PFSK-1 (cell line): ENCODE measurements around the gene FMNL2.

Experiments used
- FOXP2 ChIP-seq: optimal IDR thresholded peaks from 2 replicates; pipeline ENCODE3; 2011; ENCODE audit warnings: borderline replicate concordance, control low read depth, inconsistent platforms; ENCODE audit not compliant: insufficient read depth; ENCODE audit errors: extremely low read length, extremely low read depth
- POLR2AphosphoS5 ChIP-seq: IDR thresholded peaks from 2 replicates; pipeline ENCODE4 v1.6.1; 2012; ENCODE audit warnings: low read depth, mild to moderate bottlenecking, control low read depth, low read length, moderate library complexity
- REST ChIP-seq, 2 experiments: IDR thresholded peaks; 2 replicates each; pipeline versions ENCODE4 v1.6.1 to v1.8.0; 2011 to 2012; ENCODE audit warnings: low read depth in 2 of 2, low read length in 2 of 2, control low read depth in 1 of 2, inconsistent platforms in 1 of 2, mild to moderate bottlenecking in 1 of 2, moderate library complexity in 1 of 2; ENCODE audit not compliant: insufficient read depth in 1 of 2
- SIN3A ChIP-seq: IDR thresholded peaks from 2 replicates; pipeline ENCODE4 v1.6.1; 2012; ENCODE audit warnings: mild to moderate bottlenecking, low read length, moderate library complexity, borderline replicate concordance; ENCODE audit not compliant: insufficient read depth
- TAF1 ChIP-seq: IDR thresholded peaks from 2 replicates; pipeline ENCODE4 v1.6.1; 2012; ENCODE audit warnings: low read length, control low read depth, borderline replicate concordance; ENCODE audit not compliant: insufficient read depth

Gene FMNL2

GRCh38 chr2:152454371-152454770 is 119.4 kb downstream of the FMNL2 start:
- TF ChIP-seq SIN3A = no peak
- TF ChIP-seq POLR2AphosphoS5 = no peak
- no peak for TF ChIP-seq FOXP2
- TF ChIP-seq REST (IDR thresholded peaks at IDR 0.05; ENCODE audit: insufficient read depth in 1 of 2, low read depth in 2 of 2, low read length in 2 of 2) = no peak
- TF ChIP-seq TAF1 = no peak

GRCh38 chr2:152454960-152455359 is 120.0 kb downstream of the FMNL2 start:
- no peak for TF ChIP-seq TAF1
- no peak for TF ChIP-seq POLR2AphosphoS5
- TF ChIP-seq REST (IDR thresholded peaks at IDR 0.05; ENCODE audit: insufficient read depth in 1 of 2, low read depth in 2 of 2, low read length in 2 of 2) = no peak
- TF ChIP-seq FOXP2 = no peak
- TF ChIP-seq SIN3A = no peak

GRCh38 chr2:152455738-152456137 is 120.8 kb downstream of the FMNL2 start:
- TF ChIP-seq REST (IDR thresholded peaks at IDR 0.05; ENCODE audit: insufficient read depth in 1 of 2, low read depth in 2 of 2, low read length in 2 of 2) = no peak

GRCh38 chr2:152456262-152456661 is 121.3 kb downstream of the FMNL2 start:
- TF ChIP-seq POLR2AphosphoS5 (no peak), FOXP2 (no peak), REST (IDR thresholded peaks at IDR 0.05; ENCODE audit: insufficient read depth in 1 of 2, low read depth in 2 of 2, low read length in 2 of 2) (no peak), TAF1 (no peak), SIN3A (no peak)

- no peak for TF ChIP-seq REST (IDR thresholded peaks at IDR 0.05; ENCODE audit: insufficient read depth in 1 of 2, low read depth in 2 of 2, low read length in 2 of 2)
- no peak for TF ChIP-seq SIN3A
- no peak for TF ChIP-seq TAF1
Observed at GRCh38 chr2:152458441-152458940, 123.5 kb downstream of the FMNL2 start.
